ENCODE results near the gene FALEC.

The FALEC gene

DNA sequence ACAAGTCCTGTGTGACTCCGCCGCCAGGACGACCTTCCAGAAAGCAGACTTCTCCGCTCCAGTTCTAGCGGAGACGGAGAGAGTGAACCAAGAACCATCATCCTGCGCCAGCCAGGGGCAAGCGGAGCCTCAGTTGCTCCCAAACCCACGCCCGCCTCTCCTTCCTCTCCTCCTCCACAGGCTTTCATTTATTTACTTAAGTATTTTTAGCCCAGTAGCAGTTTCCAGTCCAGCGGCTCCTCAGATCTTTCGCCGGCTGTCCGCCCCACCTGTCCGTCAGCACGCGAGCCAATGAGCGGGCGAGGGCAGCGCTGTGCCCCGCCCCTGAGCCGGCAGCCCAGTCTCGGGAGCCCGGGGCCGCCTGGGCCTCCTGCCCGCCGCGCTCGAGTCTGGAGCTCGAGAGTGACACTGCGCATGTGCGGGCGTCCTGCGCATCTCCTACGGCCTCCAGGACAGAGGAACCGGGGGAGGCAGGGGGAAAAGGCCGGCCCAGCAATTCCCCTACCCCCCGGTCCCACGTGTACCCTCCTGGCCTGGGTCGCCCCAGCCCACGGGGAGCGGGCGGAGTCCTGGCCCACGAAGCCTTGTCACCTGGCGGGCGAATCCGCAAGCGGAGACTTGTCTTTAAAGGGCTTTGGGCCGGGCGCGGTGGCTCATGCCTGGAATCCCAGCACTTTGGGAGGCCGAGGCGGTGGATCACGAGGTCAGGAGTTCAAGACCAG lies at the start of gene FALEC:
Gene FALEC, plus strand, starts transcription at position 425 of the 722 bp plus-strand sequence.
- DNase-seq (ENCODE audit: low read depth), result peak; percentile 96

GRCh38 chr1:150466964-150467363 lies 48.6 kb upstream of the FALEC start:
- no peak for DNase-seq (ENCODE audit: low read depth)

DNA sequence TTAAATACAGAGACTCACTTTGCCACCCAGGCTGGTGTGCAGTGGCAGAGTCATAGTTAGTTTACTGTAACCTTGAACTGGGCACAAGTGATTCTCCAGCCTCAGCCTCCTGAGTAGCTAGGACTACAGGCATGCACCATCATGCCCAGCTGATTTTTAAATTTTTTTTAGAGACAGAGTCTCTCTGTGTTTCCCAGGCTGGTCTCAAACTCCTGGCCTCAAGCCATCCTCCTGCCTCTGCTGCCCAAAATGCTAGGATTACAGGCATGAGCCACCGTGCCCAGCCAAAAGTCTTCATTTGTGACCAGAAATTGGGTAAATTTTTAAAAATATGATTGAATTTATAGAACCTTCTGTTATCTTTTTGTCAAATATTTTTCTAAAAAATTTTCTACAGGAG lies 46.3 kb upstream of the FALEC start:
- no peak for DNase-seq (ENCODE audit: low read depth)

DNA sequence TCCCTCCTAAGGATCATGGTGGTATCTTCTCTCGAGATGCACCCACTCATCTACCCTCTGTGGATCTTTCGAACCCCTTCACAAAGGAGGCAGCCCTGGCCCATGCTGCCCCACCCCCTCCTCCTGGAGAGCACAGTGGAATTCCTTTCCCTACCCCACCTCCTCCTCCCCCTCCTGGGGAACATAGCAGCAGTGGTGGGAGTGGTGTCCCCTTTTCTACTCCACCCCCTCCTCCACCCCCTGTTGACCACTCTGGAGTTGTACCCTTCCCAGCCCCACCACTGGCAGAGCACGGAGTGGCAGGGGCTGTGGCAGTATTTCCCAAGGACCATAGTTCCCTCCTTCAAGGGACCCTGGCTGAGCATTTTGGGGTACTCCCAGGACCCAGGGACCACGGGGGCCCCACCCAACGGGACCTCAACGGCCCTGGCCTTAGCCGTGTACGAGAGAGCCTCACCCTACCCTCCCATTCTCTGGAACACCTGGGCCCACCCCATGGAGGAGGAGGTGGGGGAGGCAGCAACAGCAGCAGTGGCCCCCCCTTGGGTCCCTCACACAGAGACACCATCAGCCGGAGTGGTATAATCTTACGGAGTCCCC lies 42.9 kb upstream of the FALEC start:
- no peak for DNase-seq (ENCODE audit: low read depth)

DNA sequence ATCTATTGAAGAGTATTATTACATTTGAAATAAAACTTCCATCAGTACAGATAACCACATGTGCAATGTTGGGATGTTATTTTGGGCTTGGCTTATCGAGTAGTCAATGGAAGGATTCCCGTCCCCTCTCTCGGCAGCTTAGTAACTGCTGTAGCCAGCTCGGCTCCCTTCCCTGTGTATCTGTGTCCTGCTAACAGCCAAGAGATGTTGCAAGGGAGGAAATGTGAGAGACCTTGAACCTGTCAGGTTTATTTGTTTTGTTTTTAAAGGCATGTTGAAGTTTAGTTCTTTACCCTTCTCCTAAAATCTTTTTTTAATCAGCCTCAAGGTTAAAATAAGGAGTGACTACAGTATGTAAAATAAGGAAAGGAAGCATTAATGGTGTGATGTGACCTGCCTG lies 41.9 kb upstream of the FALEC start:
- no peak for DNase-seq (ENCODE audit: low read depth)

DNA sequence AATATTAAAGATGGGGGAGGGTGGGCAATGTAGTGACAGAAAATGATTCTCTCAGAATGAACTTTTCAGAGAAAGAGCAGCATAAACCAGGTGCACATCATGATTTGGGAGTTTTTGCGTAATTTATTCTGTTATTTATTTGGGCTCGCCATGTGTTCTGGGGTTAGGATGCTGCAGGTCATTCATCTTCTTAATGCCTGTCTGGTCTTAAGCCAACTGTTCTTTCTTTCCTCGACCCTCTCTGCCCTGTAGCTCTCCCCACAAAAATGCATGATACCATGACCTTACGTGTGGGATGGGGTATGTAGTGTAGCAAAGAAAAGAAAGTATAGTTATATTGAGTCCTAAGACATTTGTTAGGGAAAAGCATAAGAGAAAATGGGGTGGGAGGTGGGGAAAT lies 40.7 kb upstream of the FALEC start:
- no peak for DNase-seq (ENCODE audit: low read depth)

GRCh38 chr1:150476754-150477153 lies 38.8 kb upstream of the FALEC start:
- no peak for DNase-seq (ENCODE audit: low read depth)

GRCh38 chr1:150477320-150477719 lies 38.2 kb upstream of the FALEC start:
- no peak for DNase-seq (ENCODE audit: low read depth)

- no peak for DNase-seq (ENCODE audit: low read depth)
These were observed 37.8 kb upstream of the FALEC start for GRCh38 chr1:150477733-150478132.

DNA sequence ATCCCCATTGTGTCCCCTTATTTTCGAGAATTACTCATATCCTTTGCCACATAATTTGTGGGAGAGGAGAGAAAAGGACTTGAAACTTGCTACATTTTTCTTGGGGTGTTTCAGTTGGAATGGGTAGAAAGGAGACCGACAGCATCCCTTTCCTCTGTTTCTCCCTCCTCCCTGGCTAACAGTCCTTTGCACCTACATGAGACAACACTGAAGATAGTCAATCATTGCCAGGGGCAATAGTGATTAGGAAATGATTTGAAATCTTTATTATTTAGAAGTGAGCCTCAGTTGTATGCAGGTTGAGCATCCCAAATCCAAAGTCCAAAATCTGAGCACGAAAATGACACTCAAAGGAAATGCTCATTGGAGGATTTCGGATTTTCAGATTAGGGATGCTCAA lies 36.2 kb upstream of the FALEC start:
- no peak for DNase-seq (ENCODE audit: low read depth)

GRCh38 chr1:150479927-150480352 lies 35.6 kb upstream of the FALEC start:
- no peak for DNase-seq (ENCODE audit: low read depth)

DNA sequence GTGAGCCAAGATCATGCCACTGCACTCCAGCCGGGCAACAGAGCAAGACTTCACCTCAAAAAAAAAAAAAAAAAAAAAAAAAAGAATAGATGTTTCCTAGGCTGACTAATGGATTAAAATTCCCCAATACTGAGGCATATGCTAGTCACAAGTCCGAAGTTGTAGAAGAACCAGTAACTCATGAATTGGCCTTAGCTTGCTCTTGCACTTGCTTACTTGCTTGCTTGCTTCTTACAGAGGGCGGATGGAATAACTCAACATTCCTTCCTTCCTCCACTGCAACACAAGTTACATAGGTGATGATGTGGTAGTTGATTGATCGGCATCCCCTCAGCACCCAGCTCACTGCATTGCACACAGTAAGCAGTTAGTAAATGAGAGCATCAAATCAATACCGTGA lies 31.1 kb upstream of the FALEC start:
- DNase-seq (ENCODE audit: low read depth), result no peak

- DNase-seq (ENCODE audit: low read depth), result no peak
These were observed 30.7 kb upstream of the FALEC start for GRCh38 chr1:150484861-150485260.

DNA sequence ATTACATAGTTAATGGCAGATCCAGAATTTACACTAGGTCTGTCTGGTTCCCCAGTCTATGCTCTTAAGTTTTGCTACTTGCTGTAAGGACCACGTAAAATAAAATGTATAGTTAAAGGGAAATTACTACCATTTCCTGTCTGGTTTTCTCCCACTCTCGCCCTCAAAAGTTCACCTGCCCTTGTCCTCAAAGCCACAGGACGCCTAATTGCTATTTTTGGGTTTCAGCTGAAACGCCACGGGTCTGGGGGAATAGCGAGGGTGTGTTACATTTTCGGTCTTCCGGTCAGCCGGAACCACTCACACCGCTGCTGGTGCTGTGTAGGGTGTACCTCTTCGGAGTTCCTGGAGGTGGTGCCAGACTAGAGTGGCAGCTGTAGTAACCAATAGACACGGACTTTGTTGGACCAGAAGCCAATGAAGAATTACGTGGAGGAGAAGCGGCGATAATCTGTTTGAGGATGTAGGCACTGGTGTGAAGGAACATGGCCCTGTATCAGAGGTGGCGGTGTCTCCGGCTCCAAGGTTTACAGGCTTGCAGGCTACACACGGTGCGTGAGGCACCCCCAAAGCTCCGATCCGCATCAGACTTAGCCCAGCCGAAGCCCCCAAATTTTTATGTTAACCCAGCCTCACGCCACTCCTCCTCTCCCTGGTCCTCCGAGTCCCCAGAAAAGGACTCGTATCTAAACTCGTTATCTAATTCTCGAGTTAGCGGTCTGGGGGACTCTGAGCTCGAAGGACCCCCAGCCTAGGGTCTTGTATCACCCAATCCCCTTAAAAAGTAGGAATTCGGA lies 28.4 kb upstream of the FALEC start, which contains the start of gene TARS2:
Gene TARS2, plus strand, starts transcription at position 454 of the 797 bp plus-strand sequence. Its CDS starts 32 bp downstream, at position 486.
- peak; percentile 98 for DNase-seq (ENCODE audit: low read depth)

DNA sequence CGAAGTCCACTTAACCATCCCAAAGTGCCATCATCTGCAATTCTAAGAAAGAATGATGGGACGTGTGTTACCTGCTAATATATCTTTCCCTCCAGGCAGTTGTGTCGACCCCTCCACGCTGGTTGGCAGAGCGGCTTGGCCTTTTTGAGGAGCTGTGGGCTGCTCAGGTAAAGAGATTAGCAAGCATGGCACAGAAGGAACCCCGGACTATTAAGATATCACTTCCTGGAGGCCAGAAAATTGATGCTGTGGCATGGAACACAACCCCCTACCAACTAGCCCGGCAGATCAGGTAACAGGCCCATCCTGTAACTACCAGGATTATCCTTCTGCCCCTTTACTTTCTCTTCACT lies 27.8 kb upstream of the FALEC start:
- no peak for DNase-seq (ENCODE audit: low read depth)

GRCh38 chr1:150493175-150493574 lies 22.4 kb upstream of the FALEC start:
- no peak for DNase-seq (ENCODE audit: low read depth)

DNA sequence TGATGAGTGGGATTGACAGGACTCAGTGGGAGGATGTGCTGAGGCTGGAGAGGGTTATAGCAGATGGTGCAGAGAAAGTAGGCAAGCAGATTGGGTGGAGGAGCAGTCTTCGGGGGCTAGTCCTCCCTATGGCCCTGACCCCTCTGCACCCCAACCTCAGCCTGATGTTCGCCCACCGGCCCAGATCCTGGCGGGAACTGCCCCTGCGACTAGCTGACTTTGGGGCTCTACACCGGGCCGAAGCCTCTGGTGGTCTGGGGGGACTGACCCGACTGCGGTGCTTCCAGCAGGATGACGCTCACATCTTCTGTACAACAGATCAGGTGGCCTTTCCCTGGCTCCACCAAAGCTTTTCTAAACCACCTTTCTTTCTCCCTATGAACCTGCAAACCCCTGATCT lies 17.2 kb upstream of the FALEC start:
- no peak for DNase-seq (ENCODE audit: low read depth)

DNA sequence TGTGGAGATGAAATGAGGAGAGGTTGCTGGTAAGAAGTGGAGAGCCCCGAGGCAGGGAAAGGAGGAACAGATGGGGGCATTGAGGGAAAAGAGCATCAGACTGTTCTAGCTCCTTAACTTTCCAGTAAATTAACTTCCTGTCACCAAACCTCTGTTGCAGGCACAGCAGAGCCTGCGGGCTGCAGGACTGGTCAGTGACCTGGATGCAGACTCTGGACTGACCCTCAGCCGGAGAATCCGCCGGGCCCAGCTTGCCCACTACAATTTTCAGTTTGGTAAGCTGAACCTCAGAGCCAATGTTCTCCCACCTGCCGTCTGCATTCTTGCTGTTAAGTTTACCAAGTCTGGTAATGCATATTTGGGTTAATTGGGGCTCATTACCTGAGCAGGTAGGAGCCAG lies 10.1 kb upstream of the FALEC start:
- DNase-seq (ENCODE audit: low read depth), result no peak

DNA sequence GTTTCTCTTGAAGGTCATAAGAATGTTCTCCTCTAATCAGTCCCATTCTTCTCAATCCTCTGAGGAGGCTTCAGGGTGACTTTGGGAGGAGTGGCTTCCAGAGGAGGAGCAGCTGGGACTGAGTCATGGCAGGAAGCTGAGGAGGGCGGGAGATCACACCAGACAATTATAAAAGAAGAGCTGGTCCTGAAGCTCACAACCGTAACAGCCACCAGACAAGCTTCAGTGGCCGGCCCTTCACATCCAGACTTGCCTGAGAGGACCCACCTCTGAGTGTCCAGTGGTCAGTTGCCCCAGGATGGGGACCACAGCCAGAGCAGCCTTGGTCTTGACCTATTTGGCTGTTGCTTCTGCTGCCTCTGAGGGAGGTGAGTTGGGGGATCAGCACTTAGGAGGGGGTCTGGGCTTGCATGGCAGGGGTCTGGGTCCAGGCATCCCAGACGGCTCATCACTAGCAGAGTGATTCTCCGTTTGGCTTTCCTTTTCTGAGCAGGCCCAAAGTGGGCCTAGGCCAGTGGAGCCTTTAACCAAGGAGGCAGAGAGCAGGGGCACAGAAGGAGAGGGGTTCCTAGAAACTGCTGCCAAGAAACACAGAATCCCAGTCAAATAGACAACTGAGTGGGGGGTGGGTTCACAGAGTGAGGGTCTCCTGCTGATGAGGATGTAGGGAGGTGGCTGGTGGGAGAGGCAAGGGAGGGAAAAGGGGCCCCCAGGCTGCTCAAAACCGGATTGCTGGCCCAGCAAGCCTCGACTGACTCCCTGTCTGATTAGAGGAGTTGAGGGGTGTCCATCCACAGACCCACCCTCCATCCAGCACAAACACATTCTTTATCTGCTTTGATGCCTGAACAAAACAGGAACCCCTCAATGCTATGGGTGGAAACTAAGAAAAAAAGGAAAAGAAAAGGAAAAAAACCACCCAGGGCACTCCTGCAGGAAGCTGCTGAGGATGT lies 7.4 kb upstream of the FALEC start, which contains the start of gene ECM1:
Gene ECM1, plus strand, starts transcription at position 198 of the 953 bp plus-strand sequence. Its CDS starts 101 bp downstream, at position 299.
- DNase-seq (ENCODE audit: low read depth), result no peak

GRCh38 chr1:150508982-150509381 lies 6.6 kb upstream of the FALEC start:
- DNase-seq (ENCODE audit: low read depth), result no peak

DNA sequence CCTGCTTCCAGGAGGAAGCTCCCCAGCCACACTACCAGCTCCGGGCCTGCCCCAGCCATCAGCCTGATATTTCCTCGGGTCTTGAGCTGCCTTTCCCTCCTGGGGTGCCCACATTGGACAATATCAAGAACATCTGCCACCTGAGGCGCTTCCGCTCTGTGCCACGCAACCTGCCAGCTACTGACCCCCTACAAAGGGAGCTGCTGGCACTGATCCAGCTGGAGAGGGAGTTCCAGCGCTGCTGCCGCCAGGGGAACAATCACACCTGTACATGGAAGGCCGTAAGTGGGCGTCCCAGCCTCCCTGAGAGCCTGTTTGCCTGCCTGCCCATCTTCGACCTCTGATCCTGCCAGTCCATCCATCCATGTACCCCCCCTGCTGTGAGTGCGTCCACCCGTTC lies 4.0 kb upstream of the FALEC start:
- DNase-seq (ENCODE audit: low read depth), result no peak

All from fibroblast of the conjunctiva (primary cell).